ENCODE results near the gene KDM2A.

Gene KDM2A

GRCh38 chr11:67262731-67263675 lies 143.9 kb downstream of the KDM2A start:
- DNase-seq: peak; percentile 86

GRCh38 chr11:67264260-67264659 lies 145.2 kb downstream of the KDM2A start:
- no peak for DNase-seq

GRCh38 chr11:67264877-67265632 lies 146.0 kb downstream of the KDM2A start:
- no peak for DNase-seq

- DNase-seq: peak; percentile 81
Observed at GRCh38 chr11:67265633-67266448, 146.8 kb downstream of the KDM2A start.

GRCh38 chr11:67266449-67267187 lies 147.6 kb downstream of the KDM2A start, which contains the start of gene GRK2:
TSS of gene GRK2 (plus strand) at chr11:67266473. CDS start at chr11:67266700, 227 bp downstream.
- DNase-seq: no peak

- DNase-seq: no peak
Observed at GRCh38 chr11:67267188-67268080, 148.4 kb downstream of the KDM2A start.

- no peak for DNase-seq
Observed at GRCh38 chr11:67268081-67268961, 149.3 kb downstream of the KDM2A start.

- no peak for DNase-seq
Observed at GRCh38 chr11:67268962-67269268, 149.9 kb downstream of the KDM2A start.

GRCh38 chr11:67269401-67270255 lies 150.6 kb downstream of the KDM2A start:
- no peak for DNase-seq

- peak; percentile 77 for DNase-seq
Observed at GRCh38 chr11:67270256-67271204, 151.5 kb downstream of the KDM2A start.

GRCh38 chr11:67271205-67271540 lies 152.1 kb downstream of the KDM2A start:
- DNase-seq: peak; percentile 6

- DNase-seq: peak; percentile 22
Observed at GRCh38 chr11:67271541-67272284, 152.7 kb downstream of the KDM2A start.

GRCh38 chr11:67272327-67273259 lies 153.5 kb downstream of the KDM2A start:
- peak; percentile 17 for DNase-seq

GRCh38 chr11:67273260-67273990 lies 154.4 kb downstream of the KDM2A start:
- DNase-seq: peak; percentile 20
